ENCODE data around the gene BMP2K. TPM values are rescaled to one million over a fixed set of nuclear protein-coding genes. Genes with fewer than 3 reads are reported as not detected.
"Not testable (repeated sequence)": the region's sequence is repeated elsewhere in the genome, so short reads cannot be mapped to it uniquely, and the experiment has no call there.

The BMP2K gene
- total and polyA plus RNA-seq, 3 experiments from 2014 or later, result 1.6 to 20.7 (median 20.1) TPM

DNA sequence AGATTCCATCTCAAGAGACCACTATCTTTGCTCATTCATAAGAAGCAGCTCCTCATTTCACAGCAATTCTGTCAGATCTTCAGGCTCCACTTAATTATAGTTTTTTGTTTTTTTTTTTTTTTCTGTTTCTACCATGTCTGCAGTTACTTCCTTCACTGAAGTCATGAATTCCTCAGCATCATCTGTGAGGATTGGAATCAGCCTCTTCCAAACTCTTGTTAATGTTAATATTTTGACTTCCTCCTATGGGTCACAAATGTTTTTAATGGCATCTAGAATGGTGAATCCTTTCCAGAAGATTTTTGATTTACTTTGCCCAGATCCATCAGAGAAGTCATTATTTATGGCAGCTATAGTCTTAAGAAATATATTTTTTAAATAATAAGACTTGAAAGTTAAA is 53.1 kb downstream of the BMP2K start:
- no peak for DNase-seq
- Histone ChIP-seq H3K4me3 (ENCODE audit: low read length) (no peak overlapping the region), H3K4me1 (ENCODE audit: insufficient read depth, low read length) (no peaks in the 10 kb centered on the region), H3K27me3 (ENCODE audit: insufficient read depth, low read length, poor library complexity, severe bottlenecking) (no peaks in the 10 kb centered on the region), H3K27ac (ENCODE audit: low read depth, low read length) (no peak overlapping the region), H3K36me3 (ENCODE audit: insufficient read depth, low read length) (peaks cover 3% of the 10 kb centered on the region), H3K9me3 (ENCODE audit: low read length) (no peaks in the 10 kb centered on the region)
- Mint-ChIP-seq H3K4me3 (no peak overlapping the region), H3K27me3 (peaks cover 0 to 1% of the 10 kb centered on the region in 2 donors), H3K4me1 (no peaks in the 10 kb centered on the region), H3K27ac (no peak overlapping the region), H3K36me3 (peaks cover 9 to 33% (median 15%) of the 10 kb centered on the region in 3 donors), H3K9me3 (no peaks in the 10 kb centered on the region)
- ChIA-PET POLR2A (no interaction called here), CTCF (no interaction called here)

- POLR2A ChIA-PET; H3K27ac ChIP-seq (ENCODE audit: low read depth, low read length); H3K9me3 Mint-ChIP-seq; H3K36me3 ChIP-seq (ENCODE audit: insufficient read depth, low read length); H3K27me3 Mint-ChIP-seq; H3K27ac Mint-ChIP-seq; H3K4me3 Mint-ChIP-seq; H3K9me3 ChIP-seq (ENCODE audit: low read length); H3K4me1 ChIP-seq (ENCODE audit: insufficient read depth, low read length); CTCF ChIA-PET; H3K4me3 ChIP-seq (ENCODE audit: low read length); H3K4me1 Mint-ChIP-seq; DNase-seq; H3K27me3 ChIP-seq (ENCODE audit: insufficient read depth, low read length, poor library complexity, severe bottlenecking): not testable (repeated sequence)
- H3K36me3 Mint-ChIP-seq, result peaks cover 14 to 21% (median 16%) of the 10 kb centered on the region in 3 donors
Observed at GRCh38 chr4:78839676-78840075, 63.5 kb downstream of the BMP2K start.

DNA sequence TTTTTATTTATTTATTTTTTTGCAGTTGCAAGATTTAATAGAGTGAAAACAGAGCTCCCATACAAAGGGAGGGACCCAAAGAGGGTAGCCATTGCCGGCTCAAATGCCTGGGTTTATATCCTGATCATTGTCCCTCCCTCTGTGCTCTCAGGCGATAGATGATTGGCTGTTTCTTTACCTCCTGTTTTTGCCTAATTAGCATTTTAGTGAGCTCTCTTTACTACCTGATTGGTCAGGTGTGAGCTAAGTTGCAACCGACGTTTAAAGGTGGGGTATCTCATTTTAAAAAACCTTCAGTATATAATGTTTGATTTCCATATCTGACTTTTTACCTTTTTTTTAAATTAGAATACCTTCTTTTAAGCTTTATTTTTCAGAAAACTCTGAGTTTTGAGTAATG is 64.1 kb downstream of the BMP2K start:
- H3K4me1 Mint-ChIP-seq; H3K27ac Mint-ChIP-seq; H3K27me3 ChIP-seq (ENCODE audit: insufficient read depth, low read length, poor library complexity, severe bottlenecking); POLR2A ChIA-PET; H3K4me3 Mint-ChIP-seq; H3K9me3 Mint-ChIP-seq; H3K36me3 ChIP-seq (ENCODE audit: insufficient read depth, low read length); DNase-seq; H3K4me3 ChIP-seq (ENCODE audit: low read length); H3K9me3 ChIP-seq (ENCODE audit: low read length); H3K27me3 Mint-ChIP-seq; H3K27ac ChIP-seq (ENCODE audit: low read depth, low read length); CTCF ChIA-PET; H3K4me1 ChIP-seq (ENCODE audit: insufficient read depth, low read length): not testable (repeated sequence)
- H3K36me3 Mint-ChIP-seq, result peaks cover 13 to 19% (median 14%) of the 10 kb centered on the region in 3 donors

GRCh38 chr4:78845472-78845871 is 69.3 kb downstream of the BMP2K start:
- H3K9me3 ChIP-seq (ENCODE audit: low read length), result no peaks in the 10 kb centered on the region
- Mint-ChIP-seq H3K36me3 (peaks cover 5 to 8% (median 8%) of the 10 kb centered on the region in 3 donors), H3K4me3 (no peak overlapping the region), H3K27me3 (no peaks in the 10 kb centered on the region), H3K27ac (no peak overlapping the region), H3K4me1 (no peaks in the 10 kb centered on the region), H3K9me3 (no peaks in the 10 kb centered on the region)
- H3K36me3 ChIP-seq (ENCODE audit: insufficient read depth, low read length), result no peaks in the 10 kb centered on the region
- H3K27ac ChIP-seq (ENCODE audit: low read depth, low read length), result no peak overlapping the region
- H3K4me3 ChIP-seq (ENCODE audit: low read length), result no peak overlapping the region
- no peaks in the 10 kb centered on the region for H3K27me3 ChIP-seq (ENCODE audit: insufficient read depth, low read length, poor library complexity, severe bottlenecking)
- ChIA-PET POLR2A (no interaction called here), CTCF (no interaction called here)
- no peak for DNase-seq
- no peaks in the 10 kb centered on the region for H3K4me1 ChIP-seq (ENCODE audit: insufficient read depth, low read length)

- H3K36me3 ChIP-seq (ENCODE audit: insufficient read depth, low read length), result no peaks in the 10 kb centered on the region
- H3K9me3 ChIP-seq (ENCODE audit: low read length), result no peaks in the 10 kb centered on the region
- H3K27ac ChIP-seq (ENCODE audit: low read depth, low read length), result no peak overlapping the region
- no peaks in the 10 kb centered on the region for H3K4me1 ChIP-seq (ENCODE audit: insufficient read depth, low read length)
- no peaks in the 10 kb centered on the region for H3K27me3 ChIP-seq (ENCODE audit: insufficient read depth, low read length, poor library complexity, severe bottlenecking)
- H3K4me3 ChIP-seq (ENCODE audit: low read length), result no peak overlapping the region
- CTCF ChIA-PET, result no interaction called here
- Mint-ChIP-seq H3K27ac (no peak overlapping the region), H3K4me1 (no peaks in the 10 kb centered on the region), H3K9me3 (no peaks in the 10 kb centered on the region), H3K4me3 (no peak overlapping the region), H3K27me3 (no peaks in the 10 kb centered on the region), H3K36me3 (peaks cover 5 to 8% (median 8%) of the 10 kb centered on the region in 3 donors)
- POLR2A ChIA-PET, result no interaction called here
- no peak for DNase-seq
Observed at GRCh38 chr4:78846258-78846657, 70.1 kb downstream of the BMP2K start.

DNA sequence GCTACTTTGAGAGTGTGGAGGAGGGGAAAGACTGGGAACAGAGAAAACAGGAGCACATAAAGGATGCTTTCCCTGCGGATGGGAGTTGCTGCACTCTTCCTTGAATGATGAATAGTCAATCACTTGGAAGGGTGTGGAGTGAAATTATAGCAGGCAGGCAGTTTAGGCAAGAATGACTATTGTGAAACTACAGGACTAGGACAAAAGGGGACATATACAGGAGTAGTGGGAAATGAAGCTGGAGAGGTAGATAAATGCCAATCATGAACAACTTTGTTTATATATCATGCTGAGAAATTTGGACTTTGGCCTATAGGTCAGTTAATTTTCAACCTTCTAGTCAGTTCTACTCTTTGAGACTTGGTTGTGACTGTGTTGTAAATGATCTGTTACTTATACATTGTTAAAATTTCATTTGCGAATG is 86.2 kb downstream of the BMP2K start:
- ChIA-PET CTCF (no interaction called here), POLR2A (no interaction called here)
- Mint-ChIP-seq H3K9me3 (no peaks in the 10 kb centered on the region), H3K4me3 (no peak overlapping the region), H3K4me1 (peaks cover 2 to 5% (median 4%) of the 10 kb centered on the region in 3 donors), H3K27me3 (no peaks in the 10 kb centered on the region), H3K27ac (peak overlapping the region in 1 of 8 donors; percentile 5), H3K36me3 (peaks cover 0 to 13% (median 2%) of the 10 kb centered on the region in 3 donors)
- no peak for DNase-seq
- Histone ChIP-seq H3K27me3 (ENCODE audit: insufficient read depth, low read length, poor library complexity, severe bottlenecking) (no peaks in the 10 kb centered on the region), H3K36me3 (ENCODE audit: insufficient read depth, low read length) (peaks cover 5% of the 10 kb centered on the region), H3K9me3 (ENCODE audit: low read length) (no peaks in the 10 kb centered on the region), H3K27ac (ENCODE audit: low read depth, low read length) (no peak overlapping the region), H3K4me3 (ENCODE audit: low read length) (no peak overlapping the region), H3K4me1 (ENCODE audit: insufficient read depth, low read length) (no peaks in the 10 kb centered on the region)

DNA sequence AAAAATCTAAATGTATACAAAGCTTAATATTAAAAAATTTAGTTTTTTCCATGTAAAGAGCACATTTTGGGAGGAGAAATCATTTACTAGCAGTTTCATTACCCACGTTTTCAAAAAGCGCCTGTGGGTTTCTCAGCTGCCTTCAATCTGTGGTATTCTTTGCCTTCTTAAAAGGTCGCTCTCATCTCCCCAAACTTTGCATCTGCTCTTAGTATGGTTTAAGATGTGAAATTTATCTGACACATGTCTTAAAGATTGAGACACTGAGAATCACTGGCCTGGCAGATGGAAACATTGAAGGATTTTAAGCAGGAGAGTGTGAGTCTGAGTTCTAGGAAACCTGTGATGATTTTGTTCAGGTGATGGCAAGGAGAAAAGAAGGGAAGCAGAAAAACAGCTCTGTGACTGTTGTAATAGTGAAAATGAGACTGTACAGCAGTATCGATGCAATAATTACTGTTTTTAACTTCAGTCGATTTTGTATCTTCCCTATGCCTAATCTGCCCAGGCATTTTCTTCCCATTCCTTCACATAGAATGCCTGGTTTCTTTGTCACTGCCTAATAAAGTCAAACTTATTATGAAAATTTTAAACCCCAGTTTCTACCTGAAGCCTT is 87.2 kb downstream of the BMP2K start:
- no peak for DNase-seq
- Mint-ChIP-seq H3K36me3 (peaks cover 0 to 17% (median 5%) of the 10 kb centered on the region in 3 donors), H3K27me3 (no peaks in the 10 kb centered on the region), H3K4me1 (peaks cover 2 to 5% (median 4%) of the 10 kb centered on the region in 3 donors), H3K27ac (no peak overlapping the region), H3K9me3 (no peaks in the 10 kb centered on the region), H3K4me3 (no peak overlapping the region)
- no peak overlapping the region for H3K4me3 ChIP-seq (ENCODE audit: low read length)
- no peaks in the 10 kb centered on the region for H3K27me3 ChIP-seq (ENCODE audit: insufficient read depth, low read length, poor library complexity, severe bottlenecking)
- no peaks in the 10 kb centered on the region for H3K4me1 ChIP-seq (ENCODE audit: insufficient read depth, low read length)
- ChIA-PET CTCF (interaction anchor here (1.6 to 2.5 kb wide), 2 partner anchors 8 to 87 kb away, joined by 4 to 14 read pairs; partner anchors contain the start of gene BMP2K), POLR2A (no interaction called here)
- H3K27ac ChIP-seq (ENCODE audit: low read depth, low read length), result no peak overlapping the region
- peaks cover 5% of the 10 kb centered on the region for H3K36me3 ChIP-seq (ENCODE audit: insufficient read depth, low read length)
- H3K9me3 ChIP-seq (ENCODE audit: low read length), result no peaks in the 10 kb centered on the region

- H3K4me1 Mint-ChIP-seq, result peaks cover 2 to 5% (median 4%) of the 10 kb centered on the region in 3 donors
- H3K27ac ChIP-seq (ENCODE audit: low read depth, low read length), result no peak overlapping the region
- no peak for DNase-seq
- H3K27me3 ChIP-seq (ENCODE audit: insufficient read depth, low read length, poor library complexity, severe bottlenecking), result no peaks in the 10 kb centered on the region
- no peaks in the 10 kb centered on the region for H3K9me3 Mint-ChIP-seq
- ChIA-PET POLR2A (no interaction called here), CTCF (interaction anchor here (0.6 to 2.5 kb wide), 4 partner anchors 9 to 256 kb away, joined by 3 to 14 read pairs (median 4); partner anchors contain the start of gene BMP2K)
- H3K9me3 ChIP-seq (ENCODE audit: low read length), result no peaks in the 10 kb centered on the region
- H3K27me3 Mint-ChIP-seq, result no peaks in the 10 kb centered on the region
- no peak overlapping the region for H3K4me3 Mint-ChIP-seq
- no peak overlapping the region for H3K4me3 ChIP-seq (ENCODE audit: low read length)
- H3K36me3 Mint-ChIP-seq, result peaks cover 0 to 18% (median 5%) of the 10 kb centered on the region in 3 donors
- H3K27ac Mint-ChIP-seq, result no peak overlapping the region
- no peaks in the 10 kb centered on the region for H3K4me1 ChIP-seq (ENCODE audit: insufficient read depth, low read length)
- peaks cover 5% of the 10 kb centered on the region for H3K36me3 ChIP-seq (ENCODE audit: insufficient read depth, low read length)
Observed at GRCh38 chr4:78863991-78864390, 87.8 kb downstream of the BMP2K start.

All from CD8-positive, alpha-beta memory T cell (primary cell).